Ascending aorta (tissue), 2 donors: Measurements from ENCODE around the gene OSBPL9. TPM values are rescaled to one million over a fixed set of nuclear protein-coding genes. Genes with fewer than 3 reads are reported as not detected.

Experiments used
- DNase-seq, 2 donors: peaks; one replicate each; pipeline ENCODE4 v3.0.0-alpha.2; 2019; ENCODE audit warnings: low spot score in 2 of 2
- H3K27ac ChIP-seq, 2 donors: fragments of 200-600 bp; sonication (generic); one replicate each; pipeline ENCODE4 v1.5.1; 2016 to 2017; ENCODE audit warnings: mild to moderate bottlenecking in 1 of 2
- H3K27me3 ChIP-seq: fragments of 200-600 bp; sonication (generic); one replicate; pipeline ENCODE4 v1.5.1; 2017
- H3K36me3 ChIP-seq, 2 donors: fragments of 200-600 bp; sonication (generic); one replicate each; pipeline ENCODE4 v1.5.1; 2016
- H3K4me1 ChIP-seq, 2 donors: fragments of 200-600 bp; sonication (generic); one replicate each; pipeline ENCODE4 v1.5.1; 2016 to 2017; ENCODE audit warnings: mild to moderate bottlenecking in 1 of 2
- H3K4me3 ChIP-seq, 2 donors: fragments of 200-600 bp; sonication (generic); one replicate each; pipeline ENCODE4 v1.5.1; 2016 to 2017; ENCODE audit warnings: mild to moderate bottlenecking in 1 of 2
- H3K9me3 ChIP-seq, 2 donors: fragments of 200-600 bp; sonication (generic); one replicate each; pipeline ENCODE4 v1.5.1; 2016
- intact Hi-C: fragments of 100-400 bp; cut with DNase I; formaldehyde crosslinking; loops from one replicate; pipeline ENCODE4 v1.15.1; 2023
- total RNA-seq: library from RNA; depleted of rRNA; stranded (reverse); fragments of >200 nt; gene quantifications from one replicate; pipeline ENCODE4 v1.1.0, GENCODE V29; 2016
- TF ChIP-seq, protein P1 (sequence below), 3 experiments: fragments of 200-600 bp in 2 of 3; fragments of 450-650 bp in 1 of 3; sonication (generic) in 2 of 3; IDR thresholded peaks; one replicate each; pipeline ENCODE4 v1.5.1; 2016 to 2019; ENCODE audit warnings: antibody characterized with exemption in 3 of 3, mild to moderate bottlenecking in 1 of 3, moderate library complexity in 1 of 3

OSBPL9 gene
- total RNA-seq, 1 donor from 2014 or later, result 101 TPM

DNA sequence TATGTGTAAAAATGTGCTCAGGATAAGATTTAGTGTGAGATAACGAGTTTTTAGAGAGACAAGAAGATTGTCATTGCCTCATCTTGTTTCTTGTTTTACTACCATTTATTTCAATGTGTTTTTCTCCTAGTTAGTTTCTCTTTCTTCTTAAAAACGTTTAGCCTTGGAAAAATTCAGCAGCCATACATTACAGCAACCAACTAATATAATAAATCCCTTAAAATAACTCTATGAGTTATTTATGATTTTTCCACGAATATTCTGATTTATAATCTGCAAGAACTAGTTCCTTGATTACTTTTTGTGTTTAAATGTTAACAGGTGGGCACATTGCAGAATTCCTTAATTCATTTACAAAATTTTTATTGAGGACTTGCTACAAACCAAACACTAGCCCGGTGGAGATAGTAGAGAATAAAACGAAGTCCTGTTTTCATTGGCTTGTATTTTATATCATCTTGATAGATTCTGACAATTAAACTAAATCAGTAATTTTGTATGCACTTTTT, 118.9 kb downstream of the OSBPL9 start:
- peaks cover 0 to 33% of the 10 kb centered on the region in 2 donors for H3K4me1 ChIP-seq
- H3K27ac ChIP-seq, result peak overlapping the region; percentile 35 to 51
- DNase-seq, result no peak
- H3K9me3 ChIP-seq, result no peaks in the 10 kb centered on the region
- H3K4me3 ChIP-seq, result no peak overlapping the region
- no peaks in the 10 kb centered on the region for H3K27me3 ChIP-seq
- TF ChIP-seq, protein P1, sequence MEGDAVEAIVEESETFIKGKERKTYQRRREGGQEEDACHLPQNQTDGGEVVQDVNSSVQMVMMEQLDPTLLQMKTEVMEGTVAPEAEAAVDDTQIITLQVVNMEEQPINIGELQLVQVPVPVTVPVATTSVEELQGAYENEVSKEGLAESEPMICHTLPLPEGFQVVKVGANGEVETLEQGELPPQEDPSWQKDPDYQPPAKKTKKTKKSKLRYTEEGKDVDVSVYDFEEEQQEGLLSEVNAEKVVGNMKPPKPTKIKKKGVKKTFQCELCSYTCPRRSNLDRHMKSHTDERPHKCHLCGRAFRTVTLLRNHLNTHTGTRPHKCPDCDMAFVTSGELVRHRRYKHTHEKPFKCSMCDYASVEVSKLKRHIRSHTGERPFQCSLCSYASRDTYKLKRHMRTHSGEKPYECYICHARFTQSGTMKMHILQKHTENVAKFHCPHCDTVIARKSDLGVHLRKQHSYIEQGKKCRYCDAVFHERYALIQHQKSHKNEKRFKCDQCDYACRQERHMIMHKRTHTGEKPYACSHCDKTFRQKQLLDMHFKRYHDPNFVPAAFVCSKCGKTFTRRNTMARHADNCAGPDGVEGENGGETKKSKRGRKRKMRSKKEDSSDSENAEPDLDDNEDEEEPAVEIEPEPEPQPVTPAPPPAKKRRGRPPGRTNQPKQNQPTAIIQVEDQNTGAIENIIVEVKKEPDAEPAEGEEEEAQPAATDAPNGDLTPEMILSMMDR (IDR thresholded peaks at IDR 0.05), result no peak
- intact Hi-C loops, result loop anchor here (5.0 kb wide), 2 partner anchors 68 to 118 kb away; partner anchors contain the start of gene OSBPL9
- no peaks in the 10 kb centered on the region for H3K36me3 ChIP-seq

DNA sequence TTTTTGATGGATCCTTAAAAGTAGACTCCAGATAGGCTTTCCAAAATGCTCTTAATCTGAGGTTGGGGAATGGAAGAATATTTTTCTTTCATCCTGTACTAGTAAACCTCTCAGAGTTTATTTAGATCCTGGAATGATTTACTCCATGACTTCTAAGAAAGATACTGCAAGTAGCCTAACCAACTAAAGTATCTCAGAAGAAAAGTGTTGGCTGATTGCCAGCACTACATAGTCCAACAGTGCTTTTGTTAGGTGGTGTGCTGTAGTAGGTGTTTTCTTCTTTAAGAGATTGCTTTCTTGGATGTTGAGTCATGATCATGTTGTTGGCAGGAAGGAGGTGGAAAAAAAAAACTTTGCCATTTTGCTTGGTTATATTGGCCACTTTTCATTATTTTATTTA, 119.8 kb downstream of the OSBPL9 start:
- intact Hi-C loops, result loop anchor here (5.0 kb wide), 2 partner anchors 69 to 119 kb away; partner anchors contain the start of gene OSBPL9
- peak overlapping the region; percentile 0 to 44 for H3K27ac ChIP-seq

DNA sequence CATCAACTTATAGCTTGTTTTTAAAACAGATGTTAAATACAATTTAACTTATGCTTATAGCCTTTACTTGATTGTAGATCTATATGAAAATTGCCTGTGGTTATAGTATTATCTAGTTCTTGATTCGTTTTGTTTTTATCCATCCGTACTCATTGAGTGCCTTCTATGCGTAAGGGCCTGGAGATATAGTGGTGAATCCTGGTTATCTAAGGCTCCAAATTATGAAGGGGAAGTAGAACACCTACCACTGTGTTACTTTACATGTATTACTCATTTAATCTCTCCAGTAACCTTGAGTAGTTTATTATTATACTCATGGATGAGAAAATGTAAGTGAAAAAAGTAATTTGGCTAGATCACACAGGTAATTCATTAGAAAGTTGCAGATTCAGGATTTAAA, 121.8 kb downstream of the OSBPL9 start:
- intact Hi-C loops, result loop anchor here (5.0 kb wide), 2 partner anchors 71 to 121 kb away; partner anchors contain the start of gene OSBPL9

More for the DNA sequence above, 119.8 kb downstream of the OSBPL9 start:
- Histone ChIP-seq H3K36me3 (no peaks in the 10 kb centered on the region), H3K4me1 (peaks cover 0 to 31% of the 10 kb centered on the region in 2 donors), H3K27me3 (no peaks in the 10 kb centered on the region), H3K9me3 (no peaks in the 10 kb centered on the region), H3K4me3 (no peak overlapping the region)
- TF ChIP-seq, protein P1 (IDR thresholded peaks at IDR 0.05), result no peak
- no peak for DNase-seq

DNA sequence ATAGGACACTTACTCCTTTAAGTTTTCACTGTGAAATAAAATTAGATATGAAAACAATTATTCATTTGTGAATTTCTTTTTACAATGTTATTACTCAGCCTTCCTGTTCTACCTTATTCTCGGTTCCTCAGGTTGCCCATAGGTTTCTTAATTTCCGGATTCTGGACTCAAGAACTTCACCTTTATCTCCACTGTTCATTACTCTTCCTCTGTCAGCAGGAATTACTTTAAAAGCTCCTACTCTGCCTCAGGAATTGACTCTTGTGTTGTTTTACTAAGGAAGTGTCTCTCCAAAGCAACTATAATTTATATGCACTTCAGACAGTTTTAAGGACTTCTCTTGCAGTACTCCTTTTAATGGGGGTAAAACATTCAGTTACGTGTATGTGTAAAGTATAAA, 123.8 kb downstream of the OSBPL9 start:
- DNase-seq, result no peak
- Histone ChIP-seq H3K36me3 (no peaks in the 10 kb centered on the region), H3K4me3 (no peak overlapping the region), H3K27me3 (no peaks in the 10 kb centered on the region), H3K9me3 (no peaks in the 10 kb centered on the region), H3K4me1 (peaks cover 0 to 19% of the 10 kb centered on the region in 2 donors), H3K27ac (no peak overlapping the region)
- intact Hi-C loops, result no loop called here
- TF ChIP-seq, protein P1 (IDR thresholded peaks at IDR 0.05), result no peak

More for the DNA sequence above, 121.8 kb downstream of the OSBPL9 start:
- H3K27ac ChIP-seq, result no peak overlapping the region
- DNase-seq, result no peak
- no peaks in the 10 kb centered on the region for H3K9me3 ChIP-seq
- H3K4me1 ChIP-seq, result peaks cover 0 to 16% of the 10 kb centered on the region in 2 donors
- no peaks in the 10 kb centered on the region for H3K27me3 ChIP-seq
- no peak overlapping the region for H3K4me3 ChIP-seq
- TF ChIP-seq, protein P1 (IDR thresholded peaks at IDR 0.05), result no peak
- no peaks in the 10 kb centered on the region for H3K36me3 ChIP-seq

DNA sequence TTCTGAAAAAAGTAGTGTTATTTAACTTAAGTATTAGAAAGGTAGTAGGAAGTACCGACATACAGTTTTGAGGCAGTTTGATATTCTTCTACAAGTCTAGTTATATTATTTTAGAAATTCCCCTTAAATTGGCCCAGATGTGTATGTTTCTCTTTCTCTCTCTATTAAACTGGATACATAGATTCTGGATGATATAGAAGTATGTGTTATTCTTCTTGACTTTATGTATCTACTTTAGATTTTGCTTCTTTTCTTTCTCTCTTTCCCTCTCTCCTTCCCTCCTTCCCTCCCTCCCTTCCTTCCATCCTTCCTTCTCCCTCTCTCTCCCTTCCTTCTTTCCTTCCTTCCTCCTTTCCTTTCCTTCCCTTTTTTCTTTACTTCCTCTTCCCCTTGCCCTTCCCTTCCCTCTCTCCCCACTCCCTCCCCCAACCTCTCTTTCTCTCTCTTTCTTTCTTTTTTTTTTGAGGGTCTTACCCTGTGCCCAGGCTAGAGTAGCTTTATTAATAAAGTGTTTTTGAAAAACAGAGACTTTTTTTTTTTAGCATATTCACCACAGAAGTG, 124.3 kb downstream of the OSBPL9 start:
- peaks cover 0 to 19% of the 10 kb centered on the region in 2 donors for H3K4me1 ChIP-seq
- DNase-seq, result no peak
- intact Hi-C loops, result no loop called here
- no peaks in the 10 kb centered on the region for H3K36me3 ChIP-seq
- H3K9me3 ChIP-seq, result no peaks in the 10 kb centered on the region
- no peak overlapping the region for H3K27ac ChIP-seq
- no peaks in the 10 kb centered on the region for H3K27me3 ChIP-seq
- H3K4me3 ChIP-seq, result no peak overlapping the region
- TF ChIP-seq, protein P1 (IDR thresholded peaks at IDR 0.05), result no peak
